GM23338 (cell line): Measurements from ENCODE around the gene WIPF3.

Experiments used
- EZH2 ChIP-seq: fragments of 200-600 bp; sonication (generic); IDR thresholded peaks from one replicate; pipeline ENCODE4 v1.8.0; 2017; ENCODE audit warnings: antibody characterized with exemption, mild to moderate bottlenecking, low read depth; ENCODE audit not compliant: unreplicated experiment
- EZH2phosphoT487 ChIP-seq: fragments of 200-600 bp; sonication (generic); IDR thresholded peaks from one replicate; pipeline ENCODE4 v1.8.1; 2018; ENCODE audit warnings: antibody characterized with exemption; ENCODE audit not compliant: unreplicated experiment
- POLR2AphosphoS5 ChIP-seq: IDR thresholded peaks from 2 replicates; pipeline ENCODE4 v1.6.1; 2016; ENCODE audit warnings: antibody characterized with exemption, low read depth
- ZNF114 ChIP-seq: fragments of 250-450 bp; sonication (Bioruptor Pico); IDR thresholded peaks from 2 replicates; pipeline ENCODE4 v1.5.0; 2020; ENCODE audit warnings: mild to moderate bottlenecking, moderate library complexity
- TF ChIP-seq, protein P1 (sequence below), 2 experiments: fragments of 200-600 bp in 1 of 2; sonication (generic) in 1 of 2; conservative IDR thresholded peaks; 2 replicates each; pipeline versions ENCODE4 v1.5.1 to v1.6.1; 2016 to 2017; ENCODE audit warnings: antibody characterized with exemption in 2 of 2, low read depth in 2 of 2, mild to moderate bottlenecking in 2 of 2, moderate library complexity in 1 of 2
- TF ChIP-seq, protein P2 (sequence below): IDR thresholded peaks from one replicate; pipeline ENCODE4 v1.6.1; 2018; ENCODE audit warnings: antibody characterized with exemption; ENCODE audit not compliant: unreplicated experiment

DNA sequence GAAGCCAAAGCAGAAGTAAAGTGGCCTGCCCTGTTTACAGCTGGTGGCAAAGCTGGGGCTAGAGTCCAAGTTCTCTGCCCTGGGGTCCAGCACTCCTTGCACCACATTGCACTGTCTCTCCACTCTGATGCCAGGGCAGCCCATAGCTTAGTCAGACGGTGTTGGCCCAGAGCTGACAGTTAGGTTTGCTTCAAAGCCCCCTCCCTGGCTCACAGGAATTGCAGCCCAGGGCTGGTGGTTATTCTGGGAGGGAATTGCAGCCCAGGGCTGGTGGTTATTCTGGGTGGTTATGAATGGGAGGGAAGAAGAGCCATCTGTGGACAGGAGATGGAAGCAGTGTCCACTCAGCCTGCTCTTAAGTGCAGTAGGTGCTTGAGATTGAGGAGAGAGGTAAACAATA lies 94.4 kb downstream of the WIPF3 start:
- TF ChIP-seq, protein P1, sequence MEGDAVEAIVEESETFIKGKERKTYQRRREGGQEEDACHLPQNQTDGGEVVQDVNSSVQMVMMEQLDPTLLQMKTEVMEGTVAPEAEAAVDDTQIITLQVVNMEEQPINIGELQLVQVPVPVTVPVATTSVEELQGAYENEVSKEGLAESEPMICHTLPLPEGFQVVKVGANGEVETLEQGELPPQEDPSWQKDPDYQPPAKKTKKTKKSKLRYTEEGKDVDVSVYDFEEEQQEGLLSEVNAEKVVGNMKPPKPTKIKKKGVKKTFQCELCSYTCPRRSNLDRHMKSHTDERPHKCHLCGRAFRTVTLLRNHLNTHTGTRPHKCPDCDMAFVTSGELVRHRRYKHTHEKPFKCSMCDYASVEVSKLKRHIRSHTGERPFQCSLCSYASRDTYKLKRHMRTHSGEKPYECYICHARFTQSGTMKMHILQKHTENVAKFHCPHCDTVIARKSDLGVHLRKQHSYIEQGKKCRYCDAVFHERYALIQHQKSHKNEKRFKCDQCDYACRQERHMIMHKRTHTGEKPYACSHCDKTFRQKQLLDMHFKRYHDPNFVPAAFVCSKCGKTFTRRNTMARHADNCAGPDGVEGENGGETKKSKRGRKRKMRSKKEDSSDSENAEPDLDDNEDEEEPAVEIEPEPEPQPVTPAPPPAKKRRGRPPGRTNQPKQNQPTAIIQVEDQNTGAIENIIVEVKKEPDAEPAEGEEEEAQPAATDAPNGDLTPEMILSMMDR (conservative IDR thresholded peaks at IDR 0.05; ENCODE audit: low read depth in 2 of 2) = no peak
- TF ChIP-seq EZH2phosphoT487 (no peak), EZH2 (no peak), POLR2AphosphoS5 (no peak), ZNF114 (CRISPR knock-in tag) (no peak)
- TF ChIP-seq, protein P2, sequence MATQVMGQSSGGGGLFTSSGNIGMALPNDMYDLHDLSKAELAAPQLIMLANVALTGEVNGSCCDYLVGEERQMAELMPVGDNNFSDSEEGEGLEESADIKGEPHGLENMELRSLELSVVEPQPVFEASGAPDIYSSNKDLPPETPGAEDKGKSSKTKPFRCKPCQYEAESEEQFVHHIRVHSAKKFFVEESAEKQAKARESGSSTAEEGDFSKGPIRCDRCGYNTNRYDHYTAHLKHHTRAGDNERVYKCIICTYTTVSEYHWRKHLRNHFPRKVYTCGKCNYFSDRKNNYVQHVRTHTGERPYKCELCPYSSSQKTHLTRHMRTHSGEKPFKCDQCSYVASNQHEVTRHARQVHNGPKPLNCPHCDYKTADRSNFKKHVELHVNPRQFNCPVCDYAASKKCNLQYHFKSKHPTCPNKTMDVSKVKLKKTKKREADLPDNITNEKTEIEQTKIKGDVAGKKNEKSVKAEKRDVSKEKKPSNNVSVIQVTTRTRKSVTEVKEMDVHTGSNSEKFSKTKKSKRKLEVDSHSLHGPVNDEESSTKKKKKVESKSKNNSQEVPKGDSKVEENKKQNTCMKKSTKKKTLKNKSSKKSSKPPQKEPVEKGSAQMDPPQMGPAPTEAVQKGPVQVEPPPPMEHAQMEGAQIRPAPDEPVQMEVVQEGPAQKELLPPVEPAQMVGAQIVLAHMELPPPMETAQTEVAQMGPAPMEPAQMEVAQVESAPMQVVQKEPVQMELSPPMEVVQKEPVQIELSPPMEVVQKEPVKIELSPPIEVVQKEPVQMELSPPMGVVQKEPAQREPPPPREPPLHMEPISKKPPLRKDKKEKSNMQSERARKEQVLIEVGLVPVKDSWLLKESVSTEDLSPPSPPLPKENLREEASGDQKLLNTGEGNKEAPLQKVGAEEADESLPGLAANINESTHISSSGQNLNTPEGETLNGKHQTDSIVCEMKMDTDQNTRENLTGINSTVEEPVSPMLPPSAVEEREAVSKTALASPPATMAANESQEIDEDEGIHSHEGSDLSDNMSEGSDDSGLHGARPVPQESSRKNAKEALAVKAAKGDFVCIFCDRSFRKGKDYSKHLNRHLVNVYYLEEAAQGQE = no peak
